GM21515 (cell line): ENCODE data around the gene USO1.
"Not testable (repeated sequence)": the region's sequence is repeated elsewhere in the genome, so short reads cannot be mapped to it uniquely, and the experiment has no call there.

Source experiments
- ATAC-seq: cut with Tn5 transposase; IDR thresholded peaks from one replicate; pipeline ENCODE4 v1.9.1; 2021; ENCODE audit not compliant: unreplicated experiment

Gene USO1

GRCh38 chr4:75708218-75708691 lies 16.1 kb upstream of the USO1 start:
- peak; percentile 69 for ATAC-seq

GRCh38 chr4:75710246-75710645 lies 14.1 kb upstream of the USO1 start:
- no peak for ATAC-seq

DNA sequence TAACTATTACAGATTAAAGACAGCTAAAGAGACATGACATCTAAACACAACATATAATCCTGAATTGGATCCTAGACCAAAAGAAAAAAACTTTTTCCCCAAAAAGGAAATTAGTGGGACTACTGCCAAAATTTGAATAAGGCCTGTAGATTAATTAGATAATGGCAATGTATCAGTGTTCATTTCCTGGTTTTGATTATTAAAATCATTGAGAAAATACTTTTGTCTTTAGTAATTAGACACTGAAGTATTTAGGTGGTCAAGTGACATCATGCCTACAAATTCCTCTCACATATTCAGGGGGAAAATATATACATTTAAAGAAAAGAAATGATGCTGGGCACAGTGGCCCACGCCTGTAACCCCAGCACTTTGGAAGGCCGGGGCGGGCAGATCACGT lies 10.4 kb upstream of the USO1 start:
- ATAC-seq = no peak

DNA sequence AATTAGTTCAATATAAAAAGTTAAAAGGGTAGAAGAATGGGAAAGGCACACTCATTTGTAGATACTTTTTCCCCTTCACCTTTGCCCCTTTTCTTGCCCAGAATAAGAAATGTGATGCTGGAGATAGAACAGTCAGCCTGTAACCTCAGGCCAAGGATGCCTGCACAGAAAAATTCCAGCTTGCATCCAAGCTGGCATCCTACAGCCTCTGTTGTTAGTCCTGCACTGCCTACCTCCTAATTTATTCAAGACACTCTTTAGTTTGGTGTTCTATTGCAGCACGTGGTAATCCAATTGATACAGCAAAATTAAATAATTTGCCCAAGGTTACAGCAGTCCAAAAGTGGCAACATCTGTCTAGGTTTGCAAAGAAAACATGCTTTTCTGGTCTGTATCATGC lies 9.7 kb upstream of the USO1 start:
- ATAC-seq = no peak

- ATAC-seq = no peak
Measured at GRCh38 chr4:75715105-75715799, 9.1 kb upstream of the USO1 start.

- ATAC-seq = not testable (repeated sequence)
Measured at GRCh38 chr4:75716054-75716453, 8.3 kb upstream of the USO1 start.

GRCh38 chr4:75717408-75717807 lies 7.0 kb upstream of the USO1 start:
- no peak for ATAC-seq

DNA sequence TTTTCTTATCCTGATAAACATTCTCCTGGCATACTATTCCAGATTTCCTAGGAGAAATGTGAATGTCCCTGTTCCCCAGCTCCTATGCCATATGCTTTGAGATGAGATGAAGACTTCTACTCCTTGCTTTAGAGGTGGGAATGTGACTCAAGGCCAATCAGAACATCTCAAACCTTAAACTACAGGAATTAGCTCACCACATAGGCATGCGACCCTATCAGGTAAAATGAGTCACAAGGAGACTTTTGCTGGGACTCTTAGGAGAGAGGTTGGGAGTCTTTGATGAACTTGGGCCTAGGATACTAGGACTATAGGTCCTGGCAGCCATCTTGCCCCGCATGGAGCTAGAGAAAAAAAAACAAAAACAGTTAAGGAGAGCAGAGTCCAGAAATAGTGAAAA lies 5.8 kb upstream of the USO1 start:
- ATAC-seq = no peak

DNA sequence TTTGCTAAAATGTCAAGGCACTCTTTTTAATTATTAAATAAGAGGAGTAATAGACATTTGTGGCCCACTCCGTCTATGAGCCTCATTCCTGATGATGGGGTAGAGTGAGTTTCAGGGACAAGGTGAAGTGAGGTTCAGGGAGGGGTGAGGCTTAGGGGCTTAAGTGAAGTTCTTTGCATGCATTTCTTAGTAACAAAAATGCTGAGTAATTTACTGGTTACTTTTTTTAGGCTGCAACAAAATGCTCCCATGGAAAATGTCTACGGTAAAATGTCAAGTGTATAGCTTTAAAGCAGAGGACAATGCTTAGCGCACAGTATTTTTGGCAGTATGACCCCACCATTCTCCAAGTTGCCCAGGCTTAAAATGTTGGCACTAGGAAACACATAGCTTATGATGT lies 2.0 kb upstream of the USO1 start:
- ATAC-seq = no peak

DNA sequence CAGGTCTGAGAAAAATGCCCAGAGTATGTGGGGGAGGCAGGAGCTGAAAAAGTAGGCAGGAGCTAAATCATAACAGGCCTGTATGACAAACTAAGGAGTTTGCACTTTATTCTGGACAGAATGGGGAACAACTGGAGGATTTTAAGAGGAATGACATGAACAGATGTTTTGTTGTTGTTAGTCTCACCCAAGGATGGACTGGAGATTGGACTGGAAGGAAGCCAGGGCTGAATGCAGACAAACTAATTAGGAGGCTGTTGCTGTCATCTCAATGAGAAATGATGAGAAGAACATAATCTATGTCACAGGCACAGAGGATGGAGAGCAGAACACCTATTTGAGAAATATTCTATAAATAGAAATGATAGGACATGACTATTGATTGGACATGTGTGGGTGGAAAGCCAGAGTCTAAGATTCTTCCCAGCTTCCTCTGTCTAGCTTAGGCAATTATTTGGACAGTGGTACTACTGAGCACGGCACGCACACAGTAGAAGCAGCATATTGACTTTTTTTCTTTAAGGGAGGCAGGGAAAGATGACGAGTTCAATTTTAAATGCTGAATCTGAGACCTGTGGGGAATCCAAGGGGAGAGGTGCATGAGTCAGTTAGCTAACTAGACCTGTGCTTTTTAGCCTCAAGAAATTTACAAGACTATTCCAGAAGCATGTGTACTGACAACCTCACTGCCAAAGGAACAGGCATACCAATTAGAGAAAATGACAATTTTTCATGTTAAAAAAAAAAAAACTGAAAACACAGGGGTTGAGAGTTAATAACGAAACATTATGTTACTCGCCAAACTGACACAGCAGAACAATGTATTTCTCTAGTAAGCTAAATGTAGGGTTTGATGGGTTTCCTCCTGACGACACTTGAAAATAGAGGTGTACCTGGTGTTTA lies 963 bp upstream of the USO1 start:
- ATAC-seq = no peak

- peak; percentile 49 for ATAC-seq
Measured at GRCh38 chr4:75724867-75725724, 719 bp downstream of the USO1 start.

GRCh38 chr4:75725942-75726538 lies 1.7 kb downstream of the USO1 start:
- not testable (repeated sequence) for ATAC-seq

GRCh38 chr4:75726577-75726976 lies 2.2 kb downstream of the USO1 start:
- ATAC-seq = no peak

DNA sequence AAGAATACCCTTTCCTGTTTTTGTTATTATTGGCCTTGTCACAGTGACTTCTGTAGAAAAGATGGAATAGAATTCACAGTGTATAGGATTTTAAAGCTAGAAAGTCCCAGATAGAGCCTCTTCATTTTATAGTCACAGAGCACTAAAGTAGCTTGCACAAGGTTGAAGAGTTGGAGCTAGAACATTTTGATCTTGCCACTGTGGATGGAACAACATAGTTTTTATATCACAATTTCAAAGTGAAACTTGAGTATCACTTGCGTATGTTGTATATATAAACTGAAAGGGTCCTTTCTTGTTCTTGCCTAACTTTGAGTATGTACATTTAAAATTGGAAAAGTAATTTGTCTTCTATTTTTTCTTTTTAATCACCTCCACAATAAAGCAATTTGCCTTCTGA lies 2.7 kb downstream of the USO1 start:
- ATAC-seq = no peak

- no peak for ATAC-seq
Measured at GRCh38 chr4:75729836-75730235, 5.5 kb downstream of the USO1 start.

DNA sequence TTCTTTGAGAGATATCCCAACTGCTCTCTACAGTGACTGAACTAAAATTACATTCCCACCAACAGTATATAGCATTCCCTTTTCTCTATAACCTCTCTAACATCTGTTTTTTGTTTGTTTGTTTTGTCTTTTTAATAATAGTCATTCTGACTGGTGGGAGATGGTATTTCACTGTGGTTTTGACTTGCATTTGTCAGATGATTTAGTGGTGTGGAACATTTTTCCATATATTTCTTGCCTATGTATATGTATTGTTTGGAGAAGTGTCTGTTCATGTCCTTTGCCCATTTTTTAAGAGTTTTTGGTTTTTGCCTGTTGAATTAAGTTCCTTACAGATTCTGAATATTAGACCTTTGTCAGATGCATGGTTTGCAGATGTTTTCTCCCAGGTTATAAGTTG lies 9.0 kb downstream of the USO1 start:
- no peak for ATAC-seq

GRCh38 chr4:75735525-75735924 lies 11.1 kb downstream of the USO1 start:
- ATAC-seq = no peak

DNA sequence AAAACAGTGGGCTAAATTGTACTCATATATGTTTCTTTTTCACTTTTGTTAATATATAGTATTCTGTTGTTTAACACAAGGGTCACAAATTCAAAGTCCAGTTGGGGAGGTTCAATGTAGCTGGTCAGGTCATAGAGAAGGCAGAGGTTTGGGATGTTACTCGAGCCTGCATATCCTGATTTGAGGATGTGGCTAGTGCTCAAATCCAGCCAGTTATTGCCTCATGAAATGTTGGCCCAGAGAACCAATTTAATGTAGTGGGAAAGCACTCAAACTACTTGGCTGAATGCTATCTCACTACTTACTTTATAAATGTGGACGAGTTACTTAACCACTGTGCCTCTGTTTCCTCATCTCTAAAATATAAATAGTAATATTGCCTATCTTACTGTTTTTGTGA lies 12.5 kb downstream of the USO1 start:
- no peak for ATAC-seq

DNA sequence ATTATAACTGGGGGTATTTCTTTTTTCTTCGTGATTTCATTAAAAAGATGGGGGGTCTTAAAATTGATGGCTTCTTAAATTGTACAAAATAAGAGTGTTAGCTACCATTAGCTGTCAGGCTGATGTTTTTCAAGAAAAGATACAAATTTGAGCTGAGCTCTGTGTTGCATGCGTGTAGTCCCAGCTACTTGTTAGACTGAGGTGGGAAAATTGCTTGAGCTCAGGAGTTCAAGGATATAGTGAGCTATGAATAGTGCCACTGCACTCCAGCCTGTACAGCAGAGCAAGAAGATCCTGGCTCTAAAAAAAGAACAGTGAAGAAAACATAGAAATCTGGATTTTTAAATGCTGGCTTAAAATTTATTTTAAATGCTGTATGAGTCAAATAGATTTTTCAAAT lies 13.0 kb downstream of the USO1 start:
- ATAC-seq = no peak

DNA sequence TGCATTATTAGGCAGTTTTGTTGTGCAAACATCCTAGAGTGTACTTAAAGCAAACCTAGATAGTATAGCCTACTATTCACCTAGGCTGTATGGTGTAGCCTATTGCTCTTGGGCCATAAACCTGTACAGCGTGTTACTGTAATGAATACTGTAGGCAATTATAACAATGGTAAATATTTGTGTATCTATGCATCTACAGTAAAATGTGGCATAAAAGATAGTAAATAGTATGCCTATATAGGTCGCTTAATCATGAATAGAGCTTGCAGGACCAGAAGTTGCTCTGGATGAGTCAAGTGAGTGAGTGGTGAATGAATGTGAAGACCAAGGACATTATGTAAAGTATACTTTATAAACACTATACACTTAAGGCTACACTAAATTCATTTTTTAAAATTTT lies 16.6 kb downstream of the USO1 start:
- no peak for ATAC-seq

GRCh38 chr4:75742451-75742850 lies 18.1 kb downstream of the USO1 start:
- no peak for ATAC-seq
